Measurements from ENCODE around the gene NOP9. TPM values are rescaled to one million over a fixed set of nuclear protein-coding genes. Genes with fewer than 3 reads are reported as not detected.
A peak's percentile ranks its signal among the peaks of the same experiment; 100 is the strongest.

The NOP9 gene
- total and polyA plus RNA-seq, 9 of the 15 experiments (the other 6 are each of a cell fraction or from before 2014, with no cell fraction given): 1.0 to 27.9 (median 15.1) TPM

- no peak for TF ChIP-seq MLLT1 (IDR thresholded peaks at IDR 0.05)
- no peak for TF ChIP-seq CHD2 (IDR thresholded peaks at IDR 0.05; ENCODE audit: low read depth, low read length)
- peak; percentile 65 for TF ChIP-seq BHLHE40 (IDR thresholded peaks at IDR 0.05; ENCODE audit: low read length)
- TF ChIP-seq BACH1 (tag; IDR thresholded peaks at IDR 0.05): no peak
- TF ChIP-seq CLOCK (CRISPR knock-in tag; IDR thresholded peaks at IDR 0.05; ENCODE audit: borderline replicate concordance): no peak
- 0 out of 2 replicates have a peak, but pooled peaks have one; percentile 31 for TF ChIP-seq PML (IDR thresholded peaks at IDR 0.05; ENCODE audit: low read length)
- TF ChIP-seq ZNF197 (CRISPR knock-in tag; IDR thresholded peaks at IDR 0.05; ENCODE audit: low read depth): no peak
- TF ChIP-seq POLR3G (IDR thresholded peaks at IDR 0.05; ENCODE audit: extremely low read depth, insufficient read length, insufficient replicate concordance): no peak
- TF ChIP-seq SFPQ (IDR thresholded peaks at IDR 0.05; ENCODE audit: low read depth, low read length): no peak
- no peak for TF ChIP-seq ZSCAN32 (CRISPR knock-in tag; IDR thresholded peaks at IDR 0.05)
- no peak for TF ChIP-seq ZBTB8A (IDR thresholded peaks at IDR 0.05; ENCODE audit: partially characterized antibody)
- no peak for TF ChIP-seq ZNF57 (CRISPR knock-in tag; IDR thresholded peaks at IDR 0.05)
- TF ChIP-seq CTCFL (IDR thresholded peaks at IDR 0.05; ENCODE audit: borderline replicate concordance, insufficient read depth, low read depth, low read length, poor library complexity, severe bottlenecking): peak; percentile 96
- no peak for TF ChIP-seq PHF21A (IDR thresholded peaks at IDR 0.05; ENCODE audit: borderline replicate concordance, low read depth)
- no peak for TF ChIP-seq EHMT2 (IDR thresholded peaks at IDR 0.05)
- TF ChIP-seq BCOR (IDR thresholded peaks at IDR 0.05): no peak
- TF ChIP-seq NCOA4 (IDR thresholded peaks at IDR 0.05; ENCODE audit: partially characterized antibody): no peak
- no peak for TF ChIP-seq BRF1 (IDR thresholded peaks at IDR 0.05; ENCODE audit: borderline replicate concordance, extremely low read depth, insufficient read length)
These were observed 28.4 kb upstream of the NOP9 start, which contains the start of gene RABGGTA (continued) for GRCh38 chr14:24271134-24271833.
